Hepatic stellate cell (primary cell): Measurements from ENCODE around the gene OR5L1.

Experiments used
- DNase-seq: peaks from one replicate; pipeline ENCODE4 v3.0.0; 2011; ENCODE audit warnings: low spot score

OR5L1 gene

GRCh38 chr11:55811067-55811466 is at the start of gene OR5L1:
Gene OR5L1, plus strand, starts transcription at chr11:55811367. Its CDS starts 100 bp downstream, at chr11:55811467.
- DNase-seq, result no peak

GRCh38 chr11:55773138-55773537 is 38.0 kb upstream of the OR5L1 start, which contains the start of gene OR5D13:
Gene OR5D13, plus strand, starts transcription at chr11:55773438. Its CDS starts 0 bp downstream, at chr11:55773438.
- no peak for DNase-seq

DNA sequence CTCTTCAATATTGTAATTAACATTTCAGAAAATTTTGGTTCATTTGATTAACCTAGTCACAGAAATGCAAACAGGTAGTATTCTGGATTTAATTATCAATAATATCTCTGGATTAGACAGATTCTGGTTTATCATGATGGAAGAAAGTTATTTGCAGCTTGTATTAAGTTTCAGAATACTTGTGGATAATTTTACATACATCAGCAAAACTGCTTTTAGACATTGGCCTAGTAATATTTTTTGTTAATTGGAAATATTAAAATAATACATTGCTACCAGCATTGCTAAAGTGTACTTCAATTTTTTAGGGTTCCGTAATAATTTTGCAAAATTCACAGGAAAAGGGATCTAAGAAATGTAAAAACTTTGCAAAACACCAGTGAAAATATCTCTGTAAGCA is 19.6 kb upstream of the OR5L1 start:
- no peak for DNase-seq

DNA sequence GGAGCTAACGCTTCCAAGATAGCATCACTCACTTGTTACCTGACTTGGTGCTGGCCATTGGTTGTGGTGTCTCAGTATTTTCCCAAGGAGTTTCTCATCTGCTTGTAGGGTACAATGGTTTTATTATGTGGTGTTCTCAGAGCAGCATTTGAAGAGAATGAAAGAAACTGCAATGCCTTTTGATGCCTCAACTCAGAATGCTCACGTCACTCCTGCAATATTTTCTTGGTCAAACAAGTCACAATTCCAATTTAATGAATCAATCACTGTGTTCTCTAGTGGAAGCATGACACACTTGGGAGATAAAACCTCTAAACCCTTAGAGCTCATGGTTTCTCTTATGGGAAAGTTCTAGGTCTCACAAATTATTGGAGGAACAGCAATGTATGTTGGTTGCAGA is 17.8 kb upstream of the OR5L1 start:
- DNase-seq, result no peak

GRCh38 chr11:55795256-55795655 is 15.9 kb upstream of the OR5L1 start, which contains the start of gene OR5D14:
Gene OR5D14, plus strand, starts transcription at chr11:55795556. Its CDS starts 0 bp downstream, at chr11:55795556.
- DNase-seq, result no peak

DNA sequence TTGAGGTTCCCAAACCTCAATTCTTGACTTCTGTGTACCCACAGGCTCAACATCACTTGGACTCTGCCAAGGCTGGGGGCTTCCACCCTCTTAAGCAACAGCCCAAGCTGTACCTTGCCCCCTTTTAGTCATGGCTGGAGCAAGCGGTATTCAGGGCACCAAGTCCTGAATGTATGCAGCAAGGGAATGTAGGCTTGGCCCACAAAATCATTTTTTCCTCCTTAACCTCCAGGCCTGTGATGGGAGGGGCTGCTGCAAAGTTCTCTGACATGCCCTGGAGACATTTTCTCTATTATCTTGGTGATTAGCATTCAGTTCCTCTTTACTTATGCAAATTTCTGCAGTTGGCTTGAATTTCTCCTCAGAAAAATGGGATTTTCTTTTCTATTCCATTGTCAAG is 4.9 kb upstream of the OR5L1 start:
- no peak for DNase-seq

GRCh38 chr11:55819330-55819729 is 8.2 kb downstream of the OR5L1 start, which contains the start of gene OR5D18:
Gene OR5D18, plus strand, starts transcription at chr11:55819630. Its CDS starts 0 bp downstream, at chr11:55819630.
- DNase-seq, result no peak

DNA sequence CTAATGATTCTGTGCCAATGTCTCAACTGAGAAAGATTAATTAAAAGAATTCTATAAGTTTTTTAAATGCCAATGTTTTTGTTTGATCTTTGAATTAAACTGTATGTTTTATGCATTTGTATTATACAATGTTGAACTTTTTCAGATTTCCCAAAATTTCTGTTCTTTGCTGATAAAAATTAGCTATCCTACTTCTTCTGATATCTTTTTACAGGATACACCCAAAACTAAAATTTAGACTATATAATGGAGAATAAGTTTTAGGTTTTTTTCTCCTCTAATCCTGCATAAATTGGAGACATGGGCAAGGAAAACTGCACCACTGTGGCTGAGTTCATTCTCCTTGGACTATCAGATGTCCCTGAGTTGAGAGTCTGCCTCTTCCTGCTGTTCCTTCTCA is 15.8 kb downstream of the OR5L1 start, which contains the start of gene OR5L2:
Gene OR5L2 (plus strand): TSS at position 301 of the 400 bp plus-strand sequence. CDS start 0 bp downstream, at position 301.
- DNase-seq, result no peak

DNA sequence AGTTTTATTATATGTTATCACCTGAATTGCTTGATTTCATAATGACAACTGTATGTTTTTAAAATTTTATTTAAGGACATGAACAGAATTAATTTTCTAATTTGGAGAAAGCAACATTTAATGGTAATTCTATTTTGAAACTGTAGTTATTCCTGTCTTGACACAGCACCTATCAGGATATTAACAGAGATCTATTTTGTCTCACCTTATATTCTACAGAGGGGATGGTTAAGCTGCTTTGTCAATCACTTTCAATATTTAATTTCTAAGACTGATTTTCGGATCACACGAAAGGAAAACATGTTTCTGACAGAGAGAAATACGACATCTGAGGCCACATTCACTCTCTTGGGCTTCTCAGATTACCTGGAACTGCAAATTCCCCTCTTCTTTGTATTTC is 27.3 kb downstream of the OR5L1 start, which contains the start of gene OR5D16:
Gene OR5D16 (plus strand): TSS at position 301 of the 400 bp plus-strand sequence. CDS start 0 bp downstream, at position 301.
- DNase-seq, result no peak

DNA sequence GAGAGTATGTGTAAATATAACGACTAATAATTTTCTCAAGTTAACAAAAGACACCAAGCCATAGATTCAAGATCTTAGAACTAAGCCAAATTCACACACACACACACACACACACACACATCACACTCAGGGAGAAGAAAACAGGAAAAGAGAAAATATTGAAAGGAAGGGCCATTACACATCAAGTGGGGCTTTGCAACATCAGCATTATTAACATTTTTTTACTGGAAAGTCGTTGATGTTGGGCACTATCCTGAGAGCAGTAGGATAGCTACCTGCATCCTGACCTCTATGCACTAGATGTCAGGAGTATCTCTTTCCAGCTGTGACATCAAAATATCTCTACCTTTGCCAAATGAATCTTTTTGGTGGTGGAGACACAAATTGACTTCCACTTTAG is 36.3 kb downstream of the OR5L1 start:
- DNase-seq, result no peak

GRCh38 chr11:55849037-55849436 is 37.9 kb downstream of the OR5L1 start:
- no peak for DNase-seq

DNA sequence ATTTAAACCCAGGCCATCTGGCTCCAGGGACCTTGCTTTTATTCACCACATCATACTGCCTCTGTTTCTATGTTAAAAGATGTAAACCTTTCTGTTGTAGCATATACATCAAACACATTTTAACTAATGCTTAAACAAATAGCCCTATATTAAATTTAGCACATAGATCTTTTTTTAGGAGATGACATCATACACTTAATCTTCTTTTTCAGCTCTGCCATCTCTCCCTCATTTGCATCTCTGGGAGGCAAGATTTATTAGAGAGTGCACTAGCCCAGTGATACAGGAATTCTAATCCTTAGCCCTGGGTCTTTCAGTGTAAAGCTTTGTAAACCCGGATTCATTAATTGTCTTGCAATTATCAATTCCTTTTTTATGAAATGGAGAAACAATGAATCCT is 41.0 kb downstream of the OR5L1 start:
- DNase-seq, result no peak

- DNase-seq, result no peak
Observed at GRCh38 chr11:55854704-55855103, 43.5 kb downstream of the OR5L1 start.
